GM21723 (cell line): ENCODE data around the gene ORMDL2.
"Not testable (repeated sequence)": the region's sequence is repeated elsewhere in the genome, so short reads cannot be mapped to it uniquely, and the experiment has no call there.

ENCODE experiments used
- ATAC-seq: cut with Tn5 transposase; IDR thresholded peaks from one replicate; pipeline ENCODE4 v1.9.1; 2021; ENCODE audit warnings: mild to moderate bottlenecking, moderate library complexity; ENCODE audit not compliant: unreplicated experiment

Gene ORMDL2

DNA sequence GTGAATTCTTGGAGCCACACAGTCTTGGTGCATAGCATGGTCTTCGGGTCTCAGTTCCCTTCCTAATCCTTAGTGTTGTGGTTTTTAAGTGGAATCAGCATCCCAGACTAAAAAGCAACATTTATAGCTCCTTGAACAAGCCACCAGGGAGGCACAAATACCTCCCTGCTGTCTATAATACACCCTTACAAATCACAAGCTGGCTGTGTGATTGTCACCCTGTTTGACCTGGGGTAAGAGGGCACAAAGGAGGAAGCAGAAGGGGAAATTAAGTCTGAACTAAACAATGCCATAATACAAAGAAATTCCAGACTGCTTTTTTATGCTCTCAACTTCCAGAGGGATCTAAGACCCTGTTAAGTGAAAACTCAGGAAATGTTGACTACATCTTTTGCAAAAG lies 32.6 kb downstream of the ORMDL2 start:
- ATAC-seq, result no peak

GRCh38 chr12:55850893-55851292 lies 33.1 kb downstream of the ORMDL2 start:
- ATAC-seq, result no peak

GRCh38 chr12:55852740-55853139 lies 34.9 kb downstream of the ORMDL2 start:
- no peak for ATAC-seq

- ATAC-seq, result no peak
These were observed 43.6 kb downstream of the ORMDL2 start for GRCh38 chr12:55861396-55861795.

- ATAC-seq, result no peak
These were observed 44.0 kb downstream of the ORMDL2 start for GRCh38 chr12:55861871-55862270.

GRCh38 chr12:55862286-55862685 lies 44.4 kb downstream of the ORMDL2 start:
- no peak for ATAC-seq

- not testable (repeated sequence) for ATAC-seq
These were observed 45.1 kb downstream of the ORMDL2 start for GRCh38 chr12:55862931-55863330.

DNA sequence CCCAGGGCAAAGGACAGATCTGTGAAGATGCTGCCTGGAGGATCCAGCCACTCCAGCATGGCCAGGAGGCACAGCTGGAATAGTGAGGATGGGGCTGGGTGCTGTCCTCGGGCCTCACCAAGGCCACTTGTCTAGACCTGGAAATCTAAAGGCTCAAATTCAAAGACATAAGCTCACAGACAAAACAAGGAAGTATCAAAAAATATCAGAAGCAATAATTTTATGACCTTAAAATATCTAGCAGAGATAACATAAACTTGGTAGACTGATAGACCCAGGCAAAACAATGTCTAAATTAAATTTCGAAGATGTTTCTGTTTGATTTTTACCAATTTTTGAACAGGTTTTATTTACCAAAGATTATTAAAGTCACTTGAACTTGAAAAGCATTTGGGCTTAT lies 47.5 kb downstream of the ORMDL2 start:
- ATAC-seq, result no peak

DNA sequence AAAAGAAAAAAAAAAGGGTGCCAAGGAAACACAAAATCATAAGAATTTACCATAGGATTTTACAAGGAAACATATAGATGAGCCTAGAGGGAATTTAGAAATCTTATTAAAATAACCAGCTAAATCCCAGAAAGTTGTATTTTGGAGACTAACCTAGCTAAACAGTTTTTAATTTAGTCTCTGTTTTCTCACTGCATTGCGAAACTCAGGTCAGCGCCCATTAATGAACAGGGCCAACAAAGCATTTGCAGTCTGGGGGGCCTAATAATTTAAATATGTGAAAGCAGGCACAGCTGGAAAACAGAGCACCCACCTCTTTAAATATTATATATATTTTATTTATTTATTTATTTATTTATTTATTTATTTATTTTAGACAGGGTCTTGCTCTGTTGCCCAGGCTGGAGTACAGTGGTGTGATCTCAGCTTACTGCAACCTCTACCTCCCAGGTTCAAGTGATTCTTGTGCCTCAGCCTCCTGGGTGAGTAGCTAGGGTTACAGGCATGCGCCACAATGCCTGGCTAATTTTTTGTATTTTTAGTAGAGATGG lies 48.7 kb downstream of the ORMDL2 start:
- not testable (repeated sequence) for ATAC-seq
